Measurements from ENCODE around the gene ZSWIM7. TPM values are rescaled to one million over a fixed set of nuclear protein-coding genes. Genes with fewer than 3 reads are reported as not detected.

Gene ZSWIM7
- total and polyA plus RNA-seq, 2 of the 4 experiments (the other 2 are of a cell fraction): 6.8 to 12.1 TPM

DNA sequence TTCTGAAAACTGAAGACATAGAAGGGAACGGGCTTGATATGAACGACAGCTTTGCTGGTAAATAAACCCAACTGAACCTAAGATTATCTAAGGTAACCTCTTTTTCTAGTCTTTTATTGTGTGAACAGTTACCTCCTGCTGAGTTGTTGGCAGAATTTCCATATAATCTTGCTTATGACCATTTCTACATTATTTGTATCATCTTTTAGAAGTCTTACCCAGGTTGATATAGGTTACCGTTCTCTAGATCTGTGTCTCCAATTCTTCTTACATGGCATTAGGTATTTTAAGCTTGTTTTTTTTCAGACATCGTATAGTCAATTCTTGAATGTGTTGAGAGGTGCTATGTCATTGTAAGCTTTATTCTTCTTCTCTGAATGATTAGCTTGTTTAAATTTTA is 24.4 kb upstream of the ZSWIM7 start:
- peaks cover 25% of the 10 kb centered on the region for H3K36me3 ChIP-seq (ENCODE audit: control insufficient read depth, insufficient read depth, low read length)
- POLR2A ChIA-PET (ENCODE audit: unreplicated experiment): no interaction called here

More for the DNA sequence above, 24.4 kb upstream of the ZSWIM7 start:
- no peak overlapping the region for H2BK15ac ChIP-seq (ENCODE audit: low read depth, low read length)
- H3K79me1 ChIP-seq (ENCODE audit: low read depth in 1 of 2, low read length in 2 of 2): peaks cover 24 to 57% of the 10 kb centered on the region in 2 experiments
- no peak for TF ChIP-seq NFE2L2 (IDR thresholded peaks at IDR 0.05; ENCODE audit: low read depth, low read length)
- no peak for TF ChIP-seq CEBPB (IDR thresholded peaks at IDR 0.05; ENCODE audit: low read depth, low read length)
- TF ChIP-seq RFX5 (IDR thresholded peaks at IDR 0.05; ENCODE audit: low read depth, low read length): no peak
- TF ChIP-seq FOS (IDR thresholded peaks at IDR 0.05; ENCODE audit: low read depth, low read length): no peak
- TF ChIP-seq BHLHE40 (IDR thresholded peaks at IDR 0.05; ENCODE audit: low read depth, low read length): no peak
- TF ChIP-seq MAZ (IDR thresholded peaks at IDR 0.05; ENCODE audit: borderline replicate concordance, low read depth, low read length): no peak
- no peak for TF ChIP-seq RCOR1 (IDR thresholded peaks at IDR 0.05; ENCODE audit: insufficient replicate concordance, low read length)
- WGBS, 2 experiments (ENCODE audit: extremely low coverage in 2 of 2, insufficient read length in 1 of 2): no CpG with 5 or more reads among the region's 4 CpGs
- no peak overlapping the region for H3K18ac ChIP-seq (ENCODE audit: low read depth, low read length)
- no peak overlapping the region for H2AK9ac ChIP-seq (replicated peaks; ENCODE audit: low read depth, low read length, poor library complexity)
- no peak overlapping the region for H3K27ac ChIP-seq (ENCODE audit: insufficient read depth, low read length)
- H3K4me3 ChIP-seq (ENCODE audit: insufficient read depth, low read depth, low read length): no peak overlapping the region
- no peak overlapping the region for H4K5ac ChIP-seq (ENCODE audit: low read depth, low read length)
- peaks cover 5% of the 10 kb centered on the region; the same call in 1 of the 2 replicates for H4K20me1 ChIP-seq (ENCODE audit: insufficient read depth, low read length)
- H2AK5ac ChIP-seq (ENCODE audit: low read depth, low read length): no peak overlapping the region
- no TSS peak for BruUV-seq (replicated peaks)
- H3K4ac ChIP-seq (ENCODE audit: low read depth, low read length): no peak overlapping the region
- no peak overlapping the region for H2BK120ac ChIP-seq (ENCODE audit: low read depth, low read length)
- H3K9me1 ChIP-seq (ENCODE audit: insufficient read depth, low read length): peaks cover 6% of the 10 kb centered on the region
- no peak overlapping the region for H3K4me2 ChIP-seq (ENCODE audit: low read depth, low read length)
- H3K4me1 ChIP-seq (ENCODE audit: control insufficient read depth, insufficient read depth, low read length): peaks cover 3% of the 10 kb centered on the region
- H2BK5ac ChIP-seq (ENCODE audit: low read depth, low read length, poor library complexity, severe bottlenecking): no peak overlapping the region
- CTCF ChIA-PET: no interaction called here
- H3K56ac ChIP-seq (ENCODE audit: extremely low read depth, insufficient read depth, low read length): no peak overlapping the region
- H3K23ac ChIP-seq (ENCODE audit: low read depth, low read length): no peak overlapping the region
- no peak overlapping the region for H2AFZ ChIP-seq (replicated peaks; ENCODE audit: low read length, poor library complexity)
- no peaks in the 10 kb centered on the region for H3K9me3 ChIP-seq (ENCODE audit: control insufficient read depth, insufficient read depth, low read length)
- no peak overlapping the region for H3K9ac ChIP-seq (ENCODE audit: low read depth, low read length)
- no peak overlapping the region for H4K8ac ChIP-seq (ENCODE audit: low read depth in 2 of 2, low read length in 2 of 2)
- H2BK20ac ChIP-seq (ENCODE audit: low read depth, low read length): no peak overlapping the region
- dilution Hi-C loops (cut with HindIII; ENCODE audit: low sequenced_read_pairs, unreplicated experiment) (no loop called here), intact Hi-C loops (cut with micrococcal nuclease) (no loop called here), in situ Hi-C loops (cut with MboI; ENCODE audit: low sequenced_read_pairs) (no loop called here)
- no peak overlapping the region for H3K14ac ChIP-seq (replicated peaks; ENCODE audit: low read depth, low read length)
- H4K91ac ChIP-seq (ENCODE audit: insufficient read depth, low read depth, low read length): no peak overlapping the region
- no peaks in the 10 kb centered on the region for H3K27me3 ChIP-seq (ENCODE audit: control insufficient read depth, insufficient read depth, low read length)
- ATAC-seq (ENCODE audit: low read depth) (no peak), DNase-seq (no peak)

Measured in IMR-90 (cell line).